ENCODE results near the gene CLSTN2. TPM values are rescaled to one million over a fixed set of nuclear protein-coding genes. Genes with fewer than 3 reads are reported as not detected.
A peak's percentile ranks its signal among the peaks of the same experiment; 100 is the strongest.

CLSTN2 gene
- total RNA-seq, 4 donors from 2014 or later = 13.4 to 21.3 (median 19.4) TPM

GRCh38 chr3:139894643-139894989, 40.4 kb upstream of the CLSTN2 start:
- peaks cover 0 to 24% (median 0%) of the 10 kb centered on the region in 4 donors for H3K4me1 ChIP-seq
- no peak for TF ChIP-seq POLR2A (IDR thresholded peaks at IDR 0.05)
- 50 to 53% methylated on average over 1 of the region's 1 CpG for WGBS, 2 donors
- H3K27ac ChIP-seq = peak overlapping the region in 3 of 4 donors; percentile 43 to 61 (median 50)
- DNase-seq (ENCODE audit: low spot score in 2 of 2) = no peak
- no peaks in the 10 kb centered on the region for H3K9me3 ChIP-seq
- no peaks in the 10 kb centered on the region for H3K36me3 ChIP-seq
- H3K4me3 ChIP-seq = no peak overlapping the region
- H3K27me3 ChIP-seq = no peaks in the 10 kb centered on the region

- no peak overlapping the region for H3K4me3 ChIP-seq
- TF ChIP-seq EP300 (IDR thresholded peaks at IDR 0.05) (no peak), CTCF (IDR thresholded peaks at IDR 0.05) (no peak), POLR2A (IDR thresholded peaks at IDR 0.05) (no peak)
- H3K27me3 ChIP-seq = no peaks in the 10 kb centered on the region
- no peaks in the 10 kb centered on the region for H3K36me3 ChIP-seq
- peaks cover 0 to 14% (median 0%) of the 10 kb centered on the region in 4 donors for H3K4me1 ChIP-seq
- H3K9me3 ChIP-seq = no peaks in the 10 kb centered on the region
- no peak overlapping the region for H3K27ac ChIP-seq
- WGBS, 2 donors = 80 to 86% methylated on average over 5 of the region's 5 CpGs
- DNase-seq (ENCODE audit: low spot score in 2 of 2) = no peak
These were observed 37.2 kb upstream of the CLSTN2 start for GRCh38 chr3:139897759-139898158.

GRCh38 chr3:139906418-139906817, 28.6 kb upstream of the CLSTN2 start:
- no peak for DNase-seq (ENCODE audit: low spot score in 2 of 2)
- no peaks in the 10 kb centered on the region for H3K36me3 ChIP-seq
- H3K9me3 ChIP-seq = no peaks in the 10 kb centered on the region
- no peaks in the 10 kb centered on the region for H3K4me1 ChIP-seq
- TF ChIP-seq POLR2A (IDR thresholded peaks at IDR 0.05) (no peak), EP300 (IDR thresholded peaks at IDR 0.05) (no peak), CTCF (IDR thresholded peaks at IDR 0.05) (no peak)
- 59 to 66% methylated on average over 1 of the region's 1 CpG for WGBS, 2 donors
- H3K27ac ChIP-seq = no peak overlapping the region
- no peak overlapping the region for H3K4me3 ChIP-seq
- H3K27me3 ChIP-seq = peaks cover 0 to 2% of the 10 kb centered on the region in 2 donors

GRCh38 chr3:139909811-139910210, 25.2 kb upstream of the CLSTN2 start:
- H3K9me3 ChIP-seq = no peaks in the 10 kb centered on the region
- H3K27ac ChIP-seq = no peak overlapping the region
- WGBS, 2 donors = 28 to 42% methylated on average over 3 of the region's 3 CpGs
- no peaks in the 10 kb centered on the region for H3K4me1 ChIP-seq
- H3K4me3 ChIP-seq = no peak overlapping the region
- TF ChIP-seq CTCF (IDR thresholded peaks at IDR 0.05) (no peak), EP300 (IDR thresholded peaks at IDR 0.05) (no peak), POLR2A (IDR thresholded peaks at IDR 0.05) (no peak)
- H3K36me3 ChIP-seq = no peaks in the 10 kb centered on the region
- peaks cover 0 to 2% of the 10 kb centered on the region in 2 donors for H3K27me3 ChIP-seq
- DNase-seq (ENCODE audit: low spot score in 2 of 2) = no peak

GRCh38 chr3:139916271-139916670, 18.7 kb upstream of the CLSTN2 start:
- Histone ChIP-seq H3K27ac (no peak overlapping the region), H3K9me3 (no peaks in the 10 kb centered on the region), H3K4me1 (no peaks in the 10 kb centered on the region), H3K27me3 (no peaks in the 10 kb centered on the region), H3K36me3 (no peaks in the 10 kb centered on the region), H3K4me3 (no peak overlapping the region)
- TF ChIP-seq POLR2A (IDR thresholded peaks at IDR 0.05) (no peak), EP300 (IDR thresholded peaks at IDR 0.05) (no peak), CTCF (IDR thresholded peaks at IDR 0.05) (no peak)
- 59 to 64% methylated on average over 2 of the region's 2 CpGs for WGBS, 2 donors
- no peak for DNase-seq (ENCODE audit: low spot score in 2 of 2)

GRCh38 chr3:139917226-139917785, 17.7 kb upstream of the CLSTN2 start:
- Histone ChIP-seq H3K27ac (no peak overlapping the region), H3K4me3 (no peak overlapping the region), H3K27me3 (no peaks in the 10 kb centered on the region), H3K36me3 (no peaks in the 10 kb centered on the region), H3K4me1 (no peaks in the 10 kb centered on the region), H3K9me3 (no peaks in the 10 kb centered on the region)
- 94 to 96% methylated on average over 10 of the region's 10 CpGs for WGBS, 2 donors
- DNase-seq (ENCODE audit: low spot score in 2 of 2) = no peak
- TF ChIP-seq POLR2A (IDR thresholded peaks at IDR 0.05) (no peak), EP300 (IDR thresholded peaks at IDR 0.05) (no peak), CTCF (IDR thresholded peaks at IDR 0.05) (no peak)

Data from tibial nerve (tissue), 4 donors.